Smooth muscle cell (in vitro differentiated cells): Measurements from ENCODE around the gene KPNA3. TPM values are rescaled to one million over a fixed set of nuclear protein-coding genes. Genes with fewer than 3 reads are reported as not detected.

ENCODE experiments used
- DNase-seq: peaks from one replicate; lab custom pipeline; 2025; ENCODE audit not compliant: unreplicated experiment; lab: John Stamatoyannopoulos, UW
- H2AFZ ChIP-seq: fragments of 200-600 bp; sonication (generic); 2 replicates; pipeline ENCODE4 v1.6.0; 2016; ENCODE audit warnings: antibody characterized with exemption, low read depth, mild to moderate bottlenecking
- H3F3A ChIP-seq: fragments of 200-600 bp; sonication (generic); 2 replicates; pipeline ENCODE4 v1.6.0; 2017; ENCODE audit warnings: antibody characterized with exemption, low read depth
- H3K27ac ChIP-seq: fragments of 200-600 bp; sonication (generic); 2 replicates; pipeline ENCODE4 v1.5.1; 2016; ENCODE audit warnings: low read depth, mild to moderate bottlenecking
- H3K27me3 ChIP-seq: fragments of 200-600 bp; sonication (generic); 2 replicates; pipeline ENCODE4 v1.6.1; 2016; ENCODE audit warnings: low read depth, mild to moderate bottlenecking
- H3K36me3 ChIP-seq: fragments of 200-600 bp; sonication (generic); 2 replicates; pipeline ENCODE4 v1.5.1; 2016; ENCODE audit warnings: low read depth
- H3K4me1 ChIP-seq: fragments of 200-600 bp; sonication (generic); 2 replicates; pipeline ENCODE4 v1.5.1; 2016; ENCODE audit warnings: low read depth
- H3K4me2 ChIP-seq: fragments of 200-600 bp; sonication (generic); 2 replicates; pipeline ENCODE4 v1.6.0; 2016; ENCODE audit warnings: mild to moderate bottlenecking
- H3K4me3 ChIP-seq: fragments of 200-600 bp; sonication (generic); 2 replicates; pipeline ENCODE4 v1.5.1; 2016; ENCODE audit warnings: mild to moderate bottlenecking
- H3K79me2 ChIP-seq: fragments of 200-600 bp; sonication (generic); 2 replicates; pipeline ENCODE4 v1.6.0; 2016; ENCODE audit warnings: low read depth, mild to moderate bottlenecking
- H3K9ac ChIP-seq: fragments of 200-600 bp; sonication (generic); 2 replicates; pipeline ENCODE4 v1.6.0; 2016; ENCODE audit warnings: low read depth
- H3K9me3 ChIP-seq: fragments of 200-600 bp; sonication (generic); replicated peaks from 2 replicates; pipeline ENCODE4 v1.5.1; 2016; ENCODE audit warnings: low read depth
- H4K20me1 ChIP-seq: fragments of 200-600 bp; sonication (generic); 2 replicates; pipeline ENCODE4 v1.6.0; 2016; ENCODE audit warnings: low read depth
- CTCF ChIP-seq: fragments of 200-600 bp; sonication (generic); IDR thresholded peaks from 2 replicates; pipeline ENCODE4 v1.5.1; 2017; ENCODE audit warnings: borderline replicate concordance, mild to moderate bottlenecking, antibody characterized with exemption; ENCODE audit not compliant: insufficient read depth, poor library complexity, severe bottlenecking
- WGBS: methylation state at CpG from one replicate; pipeline ENCODE4 v1.1.7; 2016; ENCODE audit warnings: low lambda C conversion rate; 5-methylcytosine and 5-hydroxymethylcytosine counted together
- polyA plus RNA-seq: library from polyadenylated mRNA; unstranded; fragments of >200 nt; fragmentation: Nextera tagmentation; extraction: Ambion mirVana; gene quantifications from 2 replicates; pipeline ENCODE4 v1.2.1, GENCODE V29; 2016
- total RNA-seq: library from RNA; depleted of rRNA; stranded (reverse); fragments of >200 nt; gene quantifications from 2 replicates; pipeline ENCODE4 v1.2.3, GENCODE V29; 2014

KPNA3 gene
- total and polyA plus RNA-seq, 2 experiments from 2014 or later: 22.7 to 38.9 TPM

GRCh38 chr13:49664606-49665005 is 127.9 kb downstream of the KPNA3 start:
- no peaks in the 10 kb centered on the region for H3K9me3 ChIP-seq

GRCh38 chr13:49657241-49657641 is 135.2 kb downstream of the KPNA3 start:
- H2AFZ ChIP-seq: no peak overlapping the region
- no peak for DNase-seq
- no peaks in the 10 kb centered on the region for H3K79me2 ChIP-seq
- H3K4me3 ChIP-seq: no peak overlapping the region
- 70% methylated on average over 9 of the region's 9 CpGs for WGBS
- H3K36me3 ChIP-seq: no peaks in the 10 kb centered on the region
- no peaks in the 10 kb centered on the region for H3F3A ChIP-seq
- H3K9ac ChIP-seq: no peak overlapping the region
- H3K4me1 ChIP-seq: peaks cover 12% of the 10 kb centered on the region
- H3K9me3 ChIP-seq: no peaks in the 10 kb centered on the region
- H3K27ac ChIP-seq: no peak overlapping the region
- TF ChIP-seq CTCF: no peak
- no peak overlapping the region for H3K4me2 ChIP-seq
- no peaks in the 10 kb centered on the region for H4K20me1 ChIP-seq
- H3K27me3 ChIP-seq: no peaks in the 10 kb centered on the region

More at GRCh38 chr13:49664606-49665005, 127.9 kb downstream of the KPNA3 start:
- no peaks in the 10 kb centered on the region for H3K4me1 ChIP-seq
- no peaks in the 10 kb centered on the region for H3F3A ChIP-seq
- no peak overlapping the region for H3K9ac ChIP-seq
- no peak overlapping the region for H3K4me2 ChIP-seq
- H3K4me3 ChIP-seq: no peak overlapping the region
- 92% methylated on average over 4 of the region's 4 CpGs for WGBS
- no peaks in the 10 kb centered on the region for H3K27me3 ChIP-seq
- no peaks in the 10 kb centered on the region for H4K20me1 ChIP-seq
- H3K36me3 ChIP-seq: no peaks in the 10 kb centered on the region
- H3K27ac ChIP-seq: no peak overlapping the region
- H3K79me2 ChIP-seq: no peaks in the 10 kb centered on the region
- H2AFZ ChIP-seq: no peak overlapping the region
- TF ChIP-seq CTCF: no peak
- no peak for DNase-seq

- Histone ChIP-seq H4K20me1 (no peaks in the 10 kb centered on the region), H3K4me3 (no peak overlapping the region), H3K27ac (no peak overlapping the region), H3K4me1 (peaks cover 12% of the 10 kb centered on the region), H3K27me3 (no peaks in the 10 kb centered on the region), H2AFZ (no peak overlapping the region), H3K9ac (no peak overlapping the region), H3K36me3 (no peaks in the 10 kb centered on the region), H3K79me2 (no peaks in the 10 kb centered on the region), H3K4me2 (no peak overlapping the region), H3K9me3 (no peaks in the 10 kb centered on the region), H3F3A (no peaks in the 10 kb centered on the region)
- DNase-seq: no peak
- no peak for TF ChIP-seq CTCF
- 62% methylated on average over 3 of the region's 3 CpGs for WGBS
These were observed 136.6 kb downstream of the KPNA3 start for GRCh38 chr13:49655906-49656305.

- Histone ChIP-seq H2AFZ (no peak overlapping the region), H3K9me3 (no peaks in the 10 kb centered on the region), H3K27me3 (no peaks in the 10 kb centered on the region), H3K4me2 (no peak overlapping the region), H4K20me1 (no peaks in the 10 kb centered on the region), H3K9ac (no peak overlapping the region), H3K4me1 (peaks cover 12% of the 10 kb centered on the region), H3K36me3 (no peaks in the 10 kb centered on the region), H3K27ac (no peak overlapping the region), H3K79me2 (no peaks in the 10 kb centered on the region), H3F3A (no peaks in the 10 kb centered on the region), H3K4me3 (no peak overlapping the region)
- DNase-seq: no peak
- 87% methylated on average over 3 of the region's 3 CpGs for WGBS
- TF ChIP-seq CTCF: no peak
These were observed 138.5 kb downstream of the KPNA3 start for GRCh38 chr13:49654011-49654410.
